ENCODE measurements around the gene MUC4.
"Not testable (repeated sequence)": the region's sequence is repeated elsewhere in the genome, so short reads cannot be mapped to it uniquely, and the experiment has no call there.

MUC4 gene

GRCh38 chr3:195834675-195835583 lies 23.2 kb upstream of the MUC4 start:
- no peak for TF ChIP-seq ZFX (IDR thresholded peaks at IDR 0.05)
- H3K27ac ChIP-seq: no peak overlapping the region

GRCh38 chr3:195829897-195830254 lies 18.1 kb upstream of the MUC4 start:
- no peak overlapping the region for H3K27ac ChIP-seq
- TF ChIP-seq ZFX (IDR thresholded peaks at IDR 0.05) (no peak), CTCF (conservative IDR thresholded peaks at IDR 0.05) (no peak)

GRCh38 chr3:195828762-195829161 lies 17.0 kb upstream of the MUC4 start:
- H3K27ac ChIP-seq: no peak overlapping the region
- TF ChIP-seq CTCF (conservative IDR thresholded peaks at IDR 0.05): no peak
- no peak for TF ChIP-seq ZFX (IDR thresholded peaks at IDR 0.05)

GRCh38 chr3:195825857-195826804 lies 14.4 kb upstream of the MUC4 start:
- H3K27ac ChIP-seq: no peak overlapping the region
- TF ChIP-seq CTCF (conservative IDR thresholded peaks at IDR 0.05) (no peak), ZFX (IDR thresholded peaks at IDR 0.05) (no peak)

- H3K27ac ChIP-seq: no peak overlapping the region
- no peak for TF ChIP-seq ZFX (IDR thresholded peaks at IDR 0.05)
- TF ChIP-seq CTCF (conservative IDR thresholded peaks at IDR 0.05): no peak
These were observed 13.5 kb upstream of the MUC4 start for GRCh38 chr3:195825191-195825588.

- not testable (repeated sequence) for H3K27ac ChIP-seq
These were observed 12.9 kb upstream of the MUC4 start for GRCh38 chr3:195824425-195825190.

- TF ChIP-seq ZFX (IDR thresholded peaks at IDR 0.05): no peak
- no peak for TF ChIP-seq CTCF (conservative IDR thresholded peaks at IDR 0.05)
- H3K27ac ChIP-seq: no peak overlapping the region
These were observed 12.3 kb upstream of the MUC4 start for GRCh38 chr3:195823999-195824398.

GRCh38 chr3:195823280-195823679 lies 11.6 kb upstream of the MUC4 start:
- TF ChIP-seq ZFX (IDR thresholded peaks at IDR 0.05): no peak
- TF ChIP-seq CTCF (conservative IDR thresholded peaks at IDR 0.05): no peak
- H3K27ac ChIP-seq: no peak overlapping the region
